GM18909 (cell line): Measurements from ENCODE around the gene GLB1L.
"Not testable (repeated sequence)": the region's sequence is repeated elsewhere in the genome, so short reads cannot be mapped to it uniquely, and the experiment has no call there.

Experiments
- ATAC-seq: cut with Tn5 transposase; IDR thresholded peaks from one replicate; pipeline ENCODE4 v1.9.1; 2021; ENCODE audit warnings: mild to moderate bottlenecking; ENCODE audit not compliant: unreplicated experiment, poor library complexity

The GLB1L gene

GRCh38 chr2:219209236-219210195 lies 35.7 kb downstream of the GLB1L start:
- no peak for ATAC-seq

GRCh38 chr2:219207884-219208740 lies 37.1 kb downstream of the GLB1L start:
- ATAC-seq, result no peak

- no peak for ATAC-seq
These were observed 37.9 kb downstream of the GLB1L start for GRCh38 chr2:219207134-219207883.

GRCh38 chr2:219206328-219207133 lies 38.7 kb downstream of the GLB1L start, which contains the start of gene ZFAND2B:
Gene ZFAND2B (plus strand): TSS chr2:219206782. CDS start chr2:219206988, 206 bp downstream.
- ATAC-seq, result peak; percentile 97

GRCh38 chr2:219205981-219206327 lies 39.3 kb downstream of the GLB1L start:
- ATAC-seq, result no peak

- ATAC-seq, result no peak
These were observed 40.1 kb downstream of the GLB1L start for GRCh38 chr2:219205165-219205538.

- ATAC-seq, result no peak
These were observed 40.6 kb downstream of the GLB1L start for GRCh38 chr2:219204425-219205164.

GRCh38 chr2:219201331-219201730 lies 43.9 kb downstream of the GLB1L start:
- not testable (repeated sequence) for ATAC-seq

GRCh38 chr2:219200502-219201326 lies 44.5 kb downstream of the GLB1L start:
- not testable (repeated sequence) for ATAC-seq

- ATAC-seq, result no peak
These were observed 45.6 kb downstream of the GLB1L start for GRCh38 chr2:219199470-219200211.

GRCh38 chr2:219198974-219199373 lies 46.3 kb downstream of the GLB1L start:
- no peak for ATAC-seq

GRCh38 chr2:219197388-219197787 lies 47.9 kb downstream of the GLB1L start:
- ATAC-seq, result no peak

- ATAC-seq, result no peak
These were observed 58.3 kb downstream of the GLB1L start for GRCh38 chr2:219186754-219187456.
